GM19463 (cell line): ENCODE data around the gene PLEKHG2.
"Not testable (repeated sequence)": the region's sequence is repeated elsewhere in the genome, so short reads cannot be mapped to it uniquely, and the experiment has no call there.

Experiments
- ATAC-seq: cut with Tn5 transposase; IDR thresholded peaks from one replicate; pipeline ENCODE4 v1.9.1; 2021; ENCODE audit warnings: mild to moderate bottlenecking, moderate library complexity; ENCODE audit not compliant: unreplicated experiment

Gene PLEKHG2

GRCh38 chr19:39412100-39412866 lies at the start of gene PLEKHG2:
PLEKHG2 (plus strand) TSS chr19:39412669; CDS start chr19:39414087, 1,418 bp downstream.
- peak; percentile 45 for ATAC-seq

- no peak for ATAC-seq
These were observed 49.5 kb upstream of the PLEKHG2 start for GRCh38 chr19:39362682-39363657.

- ATAC-seq = no peak
These were observed 48.5 kb upstream of the PLEKHG2 start for GRCh38 chr19:39363901-39364457.

GRCh38 chr19:39365531-39365930 lies 46.9 kb upstream of the PLEKHG2 start:
- no peak for ATAC-seq

- no peak for ATAC-seq
These were observed 43.3 kb upstream of the PLEKHG2 start for GRCh38 chr19:39369200-39369599.

- ATAC-seq = no peak
These were observed 41.7 kb upstream of the PLEKHG2 start for GRCh38 chr19:39370735-39371134.

- ATAC-seq = no peak
These were observed 40.2 kb upstream of the PLEKHG2 start for GRCh38 chr19:39372047-39372802.

GRCh38 chr19:39372941-39373340 lies 39.5 kb upstream of the PLEKHG2 start:
- ATAC-seq = no peak

- ATAC-seq = no peak
These were observed 36.5 kb upstream of the PLEKHG2 start for GRCh38 chr19:39375929-39376328.

GRCh38 chr19:39377373-39378362 lies 34.8 kb upstream of the PLEKHG2 start:
- no peak for ATAC-seq

GRCh38 chr19:39379366-39379765 lies 33.1 kb upstream of the PLEKHG2 start:
- not testable (repeated sequence) for ATAC-seq

GRCh38 chr19:39379865-39380396 lies 32.5 kb upstream of the PLEKHG2 start:
- ATAC-seq = no peak

- no peak for ATAC-seq
These were observed 31.7 kb upstream of the PLEKHG2 start for GRCh38 chr19:39380521-39381502.

- ATAC-seq = no peak
These were observed 30.4 kb upstream of the PLEKHG2 start for GRCh38 chr19:39381910-39382611.

- ATAC-seq = no peak
These were observed 29.3 kb upstream of the PLEKHG2 start for GRCh38 chr19:39382991-39383828.

GRCh38 chr19:39384839-39385568 lies 27.5 kb upstream of the PLEKHG2 start:
- ATAC-seq = no peak
